ENCODE measurements around the gene HDAC3.

Gene HDAC3

DNA sequence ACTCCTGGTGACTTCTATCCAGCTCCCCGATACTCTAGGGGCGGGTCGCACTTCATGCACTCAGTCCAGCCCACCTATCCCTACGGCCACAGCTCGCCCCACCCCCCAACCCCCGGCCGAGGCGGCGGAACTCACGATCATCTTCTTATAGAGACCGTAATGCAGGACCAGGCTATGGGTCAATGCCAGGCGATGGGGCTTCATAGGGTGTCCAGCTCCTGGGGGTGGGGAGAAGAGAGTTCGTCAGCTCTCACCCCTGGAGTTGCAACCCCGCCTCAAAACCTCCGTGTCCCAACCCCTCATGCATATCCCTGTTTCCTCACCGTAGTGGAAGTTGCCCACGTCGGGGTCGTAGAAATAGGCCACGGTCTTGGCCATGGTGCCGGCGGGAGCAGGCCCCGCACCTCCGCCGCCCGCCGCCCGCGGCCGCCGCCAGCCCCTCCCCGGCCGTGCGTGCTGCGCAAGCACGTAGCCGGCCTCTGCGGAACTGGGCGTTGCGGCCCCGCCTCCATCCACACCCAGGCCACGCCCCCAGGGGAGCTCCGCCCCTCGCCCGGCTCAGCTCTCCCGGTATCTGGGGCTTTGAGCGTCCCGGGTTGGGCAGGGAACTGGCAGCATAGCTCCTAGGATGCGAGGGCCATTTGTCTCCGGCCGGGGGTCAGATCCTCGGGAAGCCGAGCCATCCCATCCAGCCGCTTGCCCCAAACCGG lies at the start of gene HDAC3, which contains the start of gene RELL2:
TSS of gene HDAC3 (minus strand) at position 437 of the 710 bp plus-strand sequence. CDS start at position 378, 59 bp downstream.
TSS of gene RELL2 (plus strand) at position 585 of the 710 bp plus-strand sequence. CDS start 1,229 bp downstream, outside the sequence.
- peak; percentile 89 for DNase-seq (ENCODE audit: low read depth)

DNA sequence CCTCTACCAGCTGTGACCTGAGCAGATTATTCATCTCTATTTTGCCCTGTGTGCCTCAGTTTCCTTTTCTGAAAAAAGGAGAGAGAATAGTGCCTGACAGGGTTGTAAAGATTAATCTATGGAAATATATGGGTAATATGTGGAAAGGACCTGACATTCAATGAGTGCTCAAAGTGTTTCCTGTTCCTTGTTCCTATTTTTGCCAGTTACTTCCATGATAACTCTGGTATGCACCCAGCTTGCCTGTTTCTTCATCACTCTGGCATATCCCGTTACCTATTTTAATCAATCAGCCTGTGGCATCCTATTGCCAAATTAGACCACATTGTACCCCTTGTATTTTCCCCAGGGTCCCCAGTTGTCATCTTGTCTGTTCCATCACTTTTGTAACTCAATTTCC lies 48.9 kb upstream of the HDAC3 start:
- no peak for DNase-seq (ENCODE audit: low read depth)

DNA sequence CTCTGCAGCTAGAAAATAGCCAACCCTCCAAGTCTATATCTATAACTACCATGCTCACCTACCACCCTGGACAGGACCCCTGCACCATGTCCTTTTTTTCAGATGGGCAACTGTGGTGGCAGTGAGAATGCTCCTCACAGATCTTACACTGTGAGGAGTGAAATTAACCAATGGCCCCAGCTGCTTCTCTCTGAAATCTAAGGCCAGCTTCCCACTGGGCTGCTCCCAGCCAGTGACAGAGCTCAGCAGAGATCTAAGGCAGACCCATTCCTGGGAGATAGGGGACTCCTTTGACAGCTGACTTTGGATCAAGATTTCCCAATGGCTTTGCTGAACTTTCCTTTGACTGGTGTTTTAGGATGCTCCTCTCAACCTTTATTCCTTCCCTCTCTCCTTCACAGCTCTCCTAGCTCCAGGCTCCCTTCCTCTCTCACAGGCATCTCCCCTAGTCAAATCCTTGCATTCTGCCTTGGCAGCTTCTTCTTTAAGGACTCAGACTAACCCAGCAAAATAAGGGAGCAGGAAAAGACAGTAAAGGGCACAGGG lies 47.0 kb upstream of the HDAC3 start:
- no peak for DNase-seq (ENCODE audit: low read depth)

DNA sequence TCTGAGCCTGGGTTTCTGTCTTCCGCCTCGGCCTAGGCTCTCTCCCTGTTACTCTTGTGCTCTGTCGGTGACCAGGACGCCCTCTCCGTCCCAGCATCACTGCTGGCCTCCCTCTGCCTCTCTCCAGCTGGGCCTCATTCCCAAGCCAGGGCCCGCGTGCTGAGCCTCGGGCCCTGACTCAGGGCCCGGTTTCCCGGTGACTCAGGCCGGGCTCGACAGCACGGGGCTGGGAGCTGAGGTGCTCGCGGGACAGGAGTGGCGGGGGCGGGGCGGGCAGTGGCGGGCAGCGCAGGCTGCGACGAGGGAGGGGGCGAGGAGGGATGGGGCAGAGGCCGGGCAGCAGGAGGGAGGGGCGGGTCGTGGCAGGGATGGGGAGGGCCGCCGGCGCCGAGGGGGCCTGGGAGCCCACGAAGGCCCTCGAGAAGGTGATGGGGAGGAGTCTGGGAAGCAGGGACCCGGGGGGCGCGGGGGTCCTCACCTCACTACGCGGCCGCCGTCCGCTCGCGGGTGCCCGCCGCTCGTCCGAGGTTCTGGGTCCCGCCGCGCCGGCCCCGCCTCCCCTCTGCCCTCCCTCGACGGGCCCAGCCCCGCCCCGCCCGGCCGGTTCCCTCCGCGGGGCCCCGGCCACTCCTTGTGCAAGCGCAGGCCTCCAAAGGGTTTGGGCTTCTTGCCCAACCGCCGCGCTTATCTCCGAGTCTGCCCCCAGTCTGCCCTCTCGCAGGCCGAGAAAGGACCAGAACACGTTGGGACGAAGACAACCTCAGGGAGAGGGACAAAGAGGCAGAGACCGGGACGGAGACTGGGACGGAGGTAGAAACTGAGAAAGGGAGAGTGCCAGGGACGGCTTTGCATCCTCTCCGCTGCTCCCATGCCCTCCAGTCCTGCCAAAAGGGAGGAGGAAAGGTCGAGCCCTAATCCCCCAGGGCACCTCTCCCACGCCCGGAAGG lies 45.3 kb upstream of the HDAC3 start, which contains the start of gene ARAP3:
TSS of gene ARAP3 (minus strand) at position 536 of the 947 bp plus-strand sequence. CDS start 1,744 bp downstream, outside the sequence.
- DNase-seq (ENCODE audit: low read depth), result no peak

DNA sequence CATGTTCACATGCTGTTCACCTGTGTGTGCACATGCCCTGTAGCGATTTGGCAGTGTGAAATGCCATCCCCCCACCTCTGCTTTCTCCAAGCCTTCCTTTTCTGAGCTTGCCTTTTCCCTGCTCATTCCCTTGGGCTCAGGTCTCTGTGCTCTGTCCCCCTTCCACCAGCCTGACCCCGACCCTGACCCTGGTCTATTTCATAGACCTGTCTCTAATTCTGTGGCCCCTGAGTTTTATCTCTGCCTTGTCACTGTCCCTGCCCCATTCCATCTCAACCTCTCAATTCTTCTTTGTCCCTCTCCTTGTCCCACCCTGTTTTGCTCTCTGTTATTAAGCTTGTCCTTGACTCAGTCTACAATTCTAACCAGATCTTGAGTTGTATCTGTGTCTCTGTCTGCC lies 44.6 kb upstream of the HDAC3 start:
- no peak for DNase-seq (ENCODE audit: low read depth)

DNA sequence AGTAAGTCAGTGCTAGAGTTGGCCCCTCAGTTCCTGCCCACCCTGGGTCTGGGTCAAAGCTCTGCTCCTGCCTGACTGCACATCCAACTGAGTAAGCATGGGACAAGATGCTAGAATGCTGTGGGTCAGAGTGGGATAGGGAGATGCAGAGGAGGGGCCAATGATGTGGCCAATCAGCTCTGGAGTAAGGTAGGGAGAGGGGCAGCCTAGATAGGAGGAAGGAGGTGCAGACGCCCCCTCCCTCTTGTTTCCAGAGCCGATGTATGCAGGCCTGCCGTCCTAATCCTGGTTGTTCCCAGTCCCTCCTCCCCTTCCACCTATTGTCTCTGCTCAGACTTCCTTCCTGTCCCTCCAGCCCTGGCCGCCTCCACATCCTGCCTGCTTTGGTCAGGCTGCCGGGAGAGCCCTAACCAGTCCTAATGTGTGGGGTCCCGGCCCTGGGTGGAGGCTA lies 44.1 kb upstream of the HDAC3 start:
- DNase-seq (ENCODE audit: low read depth), result no peak

DNA sequence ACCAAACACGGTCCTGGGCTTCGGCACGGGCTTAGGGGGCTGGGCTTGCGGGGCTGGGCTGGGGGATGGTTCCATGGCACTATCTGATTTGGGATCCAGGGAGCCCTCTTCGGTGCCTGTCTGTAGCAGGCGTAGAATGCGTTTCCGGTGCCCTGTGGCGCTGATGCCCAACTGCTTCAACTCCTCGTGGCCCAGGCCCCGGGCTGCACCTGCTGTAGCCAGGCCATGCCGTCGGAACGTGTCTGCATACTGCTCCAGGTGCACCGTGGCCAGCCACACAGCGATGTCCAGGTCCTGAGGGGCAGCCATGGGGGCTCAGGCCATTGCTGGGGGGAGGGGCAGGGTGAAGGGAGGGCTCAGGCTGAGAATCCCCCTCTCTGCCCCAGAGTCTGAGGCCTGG lies 43.5 kb upstream of the HDAC3 start:
- DNase-seq (ENCODE audit: low read depth), result no peak

DNA sequence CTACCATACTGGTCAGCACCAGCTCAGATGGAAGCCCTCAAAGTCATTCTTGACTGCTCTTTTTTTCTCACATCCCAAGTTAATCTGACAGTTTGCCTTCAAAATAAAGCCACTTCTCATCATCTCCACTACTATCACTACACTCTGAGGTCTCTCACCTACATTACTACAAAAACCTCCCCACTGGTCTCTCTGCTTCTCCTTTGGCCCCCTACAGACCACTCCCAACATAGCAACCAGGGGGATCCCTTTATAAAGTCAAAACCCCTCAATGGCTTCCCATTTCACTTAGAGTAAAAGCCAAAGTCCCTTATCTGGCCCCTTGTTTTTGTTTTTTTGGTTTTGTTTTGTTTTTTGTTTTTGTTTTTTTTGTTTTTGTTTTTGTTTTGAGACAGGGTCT lies 40.8 kb upstream of the HDAC3 start:
- no peak for DNase-seq (ENCODE audit: low read depth)

DNA sequence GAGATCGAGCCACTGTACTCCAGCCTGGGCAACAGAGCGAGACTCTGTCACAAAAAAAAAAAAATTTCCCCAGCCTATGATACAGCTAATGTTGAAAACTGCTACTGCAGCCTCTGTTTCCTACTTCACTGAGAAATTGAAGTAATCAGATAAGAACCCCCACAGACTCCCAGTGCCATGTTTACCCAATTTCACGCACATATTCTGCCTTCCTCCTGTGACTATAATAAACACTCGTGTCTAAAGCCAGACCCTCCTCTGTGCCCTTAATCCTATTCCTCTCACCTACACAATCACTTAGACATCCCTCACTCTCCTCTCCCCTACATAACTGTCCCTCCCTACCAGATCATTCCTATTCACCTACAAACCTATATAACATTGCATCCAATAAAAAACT lies 39.0 kb upstream of the HDAC3 start:
- DNase-seq (ENCODE audit: low read depth), result no peak

DNA sequence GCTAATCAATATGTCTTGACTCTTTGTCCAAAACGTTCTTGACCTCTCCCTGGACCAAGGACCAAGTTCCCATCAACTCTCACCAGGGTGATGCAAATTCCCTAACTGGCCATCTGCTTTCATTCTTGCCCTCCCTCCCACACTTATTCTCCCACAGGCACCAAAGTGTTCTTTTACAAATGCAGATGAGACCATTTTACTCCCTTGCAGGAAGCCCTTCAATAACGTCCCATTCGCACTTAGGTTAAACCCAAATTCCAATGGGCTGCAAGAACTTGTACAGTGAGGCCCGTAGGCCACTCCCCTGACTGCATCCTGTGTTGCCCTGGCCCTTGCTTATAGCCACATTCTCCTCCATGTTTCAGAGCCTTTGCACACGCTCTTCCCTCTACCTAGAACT lies 38.1 kb upstream of the HDAC3 start:
- DNase-seq (ENCODE audit: low read depth), result no peak

DNA sequence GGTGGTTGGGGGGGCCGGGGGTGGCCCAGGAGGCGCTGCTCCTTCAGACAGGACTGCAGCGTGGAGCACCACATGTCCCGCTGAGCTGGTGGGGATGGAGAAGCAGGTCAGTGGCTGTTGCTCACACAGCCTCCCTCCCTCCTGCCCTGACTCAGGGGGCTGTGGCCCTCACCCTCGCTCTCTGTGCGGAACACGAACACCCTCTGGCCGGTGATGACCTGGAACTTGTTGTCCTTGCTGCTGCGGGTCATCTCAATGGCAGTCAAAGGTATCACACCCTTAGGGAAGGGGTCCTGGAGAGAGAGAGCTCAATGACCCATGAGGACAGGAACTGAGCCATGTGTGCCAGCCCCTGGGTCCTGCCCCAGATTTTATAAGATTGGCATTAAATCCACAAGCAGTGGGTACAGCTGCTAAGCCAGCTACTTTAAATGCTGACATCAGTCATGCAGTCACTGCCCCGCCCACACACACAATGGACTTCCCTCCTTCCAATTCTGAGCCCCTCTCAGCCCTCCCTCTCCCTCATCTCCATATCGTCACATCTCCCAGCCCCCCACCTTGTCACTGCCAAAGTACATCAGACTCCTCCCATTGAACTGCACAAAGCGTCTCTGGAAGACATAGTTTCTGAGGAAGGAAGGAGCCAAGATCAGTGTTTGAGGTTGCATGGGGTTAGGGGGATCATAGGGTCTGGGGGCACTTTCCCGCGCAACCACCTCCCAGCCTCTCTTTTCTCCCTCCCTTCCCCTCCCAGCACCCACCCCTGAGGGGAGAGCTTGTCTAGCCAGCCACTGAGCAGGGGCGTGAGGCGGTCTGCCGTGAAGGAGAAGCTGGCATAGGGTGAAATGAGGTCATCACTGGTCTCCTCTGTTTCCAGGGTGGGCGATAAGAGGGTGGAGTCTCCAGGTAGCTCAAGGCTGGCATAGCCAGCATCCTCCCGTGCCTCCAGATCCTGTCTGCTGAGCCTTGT lies 36.5 kb upstream of the HDAC3 start:
- DNase-seq (ENCODE audit: low read depth), result no peak

DNA sequence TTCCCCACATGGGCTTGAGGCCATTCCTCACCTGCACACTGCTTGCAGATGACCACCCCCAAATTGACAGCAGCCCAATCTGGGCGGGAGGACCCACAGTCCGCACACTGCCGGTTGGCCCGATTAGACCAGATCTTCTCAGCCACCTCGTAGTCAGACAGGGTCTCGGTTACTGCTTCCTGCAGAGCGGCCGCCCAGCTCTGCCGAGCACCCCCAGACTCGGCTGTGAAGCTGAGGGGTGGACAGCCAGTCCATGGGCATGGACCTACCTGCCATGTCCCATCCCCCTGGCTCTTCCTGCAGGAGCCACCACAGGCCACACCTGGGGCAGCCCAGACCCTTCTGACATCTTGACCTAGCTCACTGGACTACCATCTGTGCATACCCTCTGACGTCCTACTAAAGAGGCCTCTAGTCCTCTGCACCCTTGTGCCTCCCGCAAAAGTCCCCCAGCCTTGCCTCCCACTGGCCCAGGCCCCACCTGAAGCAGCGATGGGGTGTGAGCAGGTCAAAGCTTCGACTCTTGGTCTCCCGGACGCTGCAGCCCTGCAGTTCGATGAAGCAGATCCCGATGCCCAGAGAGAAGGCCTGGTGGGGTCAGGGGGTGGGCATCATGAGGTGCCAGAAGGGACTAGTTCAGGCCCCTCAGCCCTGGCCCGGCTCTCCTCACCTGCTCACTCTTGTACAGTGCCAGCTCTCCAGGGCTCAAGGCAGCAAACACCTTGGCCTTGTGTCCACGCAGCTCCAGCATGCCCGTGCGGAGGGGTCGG lies 35.6 kb upstream of the HDAC3 start:
- DNase-seq (ENCODE audit: low read depth), result no peak

DNA sequence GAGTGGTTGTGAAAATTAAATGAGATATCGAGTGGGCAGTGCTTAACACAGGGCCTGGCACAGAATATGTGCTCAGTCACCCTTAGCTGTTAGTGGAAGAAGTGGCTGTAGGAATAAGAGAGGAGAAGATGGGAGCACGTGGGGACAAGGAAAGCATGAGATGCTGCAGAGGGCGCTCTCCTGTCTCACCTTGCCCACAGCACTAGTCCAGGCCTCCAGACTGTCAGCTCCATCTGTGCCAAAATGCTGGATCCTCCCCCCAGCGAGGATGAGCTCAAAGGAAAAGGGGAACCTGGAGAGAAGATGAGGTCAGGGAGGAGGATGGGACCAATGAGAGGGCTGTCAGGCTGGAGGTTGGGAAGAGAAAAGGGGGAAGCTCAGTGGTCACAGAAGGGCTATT lies 32.9 kb upstream of the HDAC3 start:
- no peak for DNase-seq (ENCODE audit: low read depth)

DNA sequence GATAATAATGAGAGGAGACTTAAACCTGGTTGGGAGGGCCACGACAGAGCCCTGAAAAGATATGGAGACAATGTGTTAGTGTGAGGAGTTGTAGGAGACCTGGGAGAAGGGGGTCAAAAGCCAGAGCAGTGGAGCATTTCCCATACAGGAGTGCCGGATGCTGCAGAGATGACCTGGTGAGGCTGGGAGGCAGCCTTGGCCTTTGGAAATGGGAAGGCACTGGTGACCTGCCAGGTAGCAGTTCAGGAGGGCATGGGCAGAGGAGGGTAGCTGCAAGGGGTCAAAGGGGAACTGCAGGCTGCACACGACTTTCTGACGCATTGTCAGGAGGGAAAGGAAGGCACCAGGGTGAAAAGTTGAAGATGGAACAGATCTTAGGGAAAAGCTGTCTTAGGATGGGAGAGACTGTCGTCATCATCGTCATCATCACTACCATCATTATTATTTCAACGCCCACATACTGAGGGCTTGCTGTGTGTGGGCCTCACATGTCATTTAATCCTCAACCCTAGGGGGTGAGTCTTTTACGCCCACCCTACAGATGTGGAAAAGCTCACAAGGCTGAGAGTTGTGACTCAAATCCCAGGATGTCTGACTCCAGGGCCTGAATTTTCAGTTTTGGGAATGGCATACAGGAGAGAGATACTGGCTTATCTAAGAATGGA lies 32.1 kb upstream of the HDAC3 start:
- DNase-seq (ENCODE audit: low read depth), result no peak

DNA sequence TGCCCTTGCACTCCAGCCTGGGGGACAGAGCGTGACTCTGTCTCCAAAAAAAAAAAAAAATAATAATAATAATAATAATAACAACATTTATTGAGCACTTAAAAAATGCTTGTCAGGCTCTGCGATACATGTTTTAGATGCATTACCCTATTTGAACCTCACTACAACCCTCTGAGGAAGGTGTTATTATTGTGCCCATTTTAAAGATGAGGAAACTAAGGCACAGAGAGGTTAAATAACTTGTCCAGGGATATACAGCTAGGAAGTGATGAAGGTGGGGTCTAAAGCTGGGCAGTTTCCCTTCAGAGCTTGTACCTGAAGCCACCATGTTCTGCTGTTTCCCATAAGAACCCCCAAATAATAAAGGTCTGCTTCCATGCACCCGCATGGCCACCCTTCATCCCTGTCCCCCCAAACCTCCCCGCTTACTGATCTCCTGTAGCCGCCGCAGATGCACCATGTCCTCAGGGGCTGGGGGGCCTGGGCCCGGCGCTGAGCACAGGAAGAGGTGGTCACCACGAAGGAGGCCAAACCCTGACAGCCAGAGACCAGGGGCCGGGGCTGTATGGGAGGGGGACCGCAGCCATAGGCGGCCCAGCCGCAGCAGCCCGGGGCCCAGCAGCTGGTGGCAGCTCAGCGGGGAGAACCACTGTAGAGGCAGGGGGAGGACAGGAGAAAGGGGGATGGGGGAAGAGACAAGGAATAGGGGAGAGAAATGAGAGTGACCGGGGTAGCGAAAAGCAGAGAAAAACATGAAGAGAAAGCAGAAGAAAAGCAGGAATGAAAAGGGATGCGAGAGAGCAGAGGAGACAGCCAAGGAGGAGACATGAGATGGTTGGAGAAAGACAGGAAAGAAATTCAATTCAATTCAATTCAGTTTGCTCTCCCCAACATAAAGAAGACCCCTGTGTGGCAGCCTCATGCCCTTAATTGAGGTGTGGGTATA lies 29.6 kb upstream of the HDAC3 start:
- no peak for DNase-seq (ENCODE audit: low read depth)

DNA sequence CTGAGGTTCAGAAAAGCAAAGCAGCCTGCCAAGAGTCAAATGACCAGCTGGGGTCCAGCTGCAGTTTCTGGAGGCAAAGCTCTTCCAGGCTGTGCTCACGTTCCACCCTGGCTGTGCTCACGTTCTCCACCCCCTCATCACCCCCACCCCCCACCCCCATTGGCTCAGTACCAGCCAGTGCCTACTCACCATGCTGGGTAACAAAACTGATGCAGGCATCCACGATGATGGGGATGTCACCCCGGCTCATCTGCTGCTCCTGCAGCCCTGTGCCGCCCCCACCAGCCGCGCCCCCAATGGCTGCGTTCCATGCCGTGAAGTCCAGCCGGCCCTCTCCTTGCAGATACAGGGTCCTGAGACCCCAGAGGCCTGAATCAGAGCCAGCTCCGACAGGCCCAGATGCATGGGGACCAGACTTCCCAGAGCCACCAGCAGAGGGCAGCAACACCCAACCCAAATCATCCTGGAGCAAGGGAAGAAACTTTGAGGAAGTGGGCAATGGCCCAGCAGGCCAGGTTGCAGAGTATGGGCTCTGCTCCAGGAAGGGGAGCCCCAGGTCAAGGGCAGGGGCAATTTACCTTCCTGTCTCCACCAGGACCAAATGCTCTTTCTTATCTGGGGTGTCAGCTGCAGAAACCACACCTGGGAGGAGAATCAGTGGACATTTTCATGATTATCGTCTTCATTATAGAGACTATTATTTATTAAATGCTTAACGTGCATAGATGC lies 28.2 kb upstream of the HDAC3 start:
- DNase-seq (ENCODE audit: low read depth), result peak; percentile 62

DNA sequence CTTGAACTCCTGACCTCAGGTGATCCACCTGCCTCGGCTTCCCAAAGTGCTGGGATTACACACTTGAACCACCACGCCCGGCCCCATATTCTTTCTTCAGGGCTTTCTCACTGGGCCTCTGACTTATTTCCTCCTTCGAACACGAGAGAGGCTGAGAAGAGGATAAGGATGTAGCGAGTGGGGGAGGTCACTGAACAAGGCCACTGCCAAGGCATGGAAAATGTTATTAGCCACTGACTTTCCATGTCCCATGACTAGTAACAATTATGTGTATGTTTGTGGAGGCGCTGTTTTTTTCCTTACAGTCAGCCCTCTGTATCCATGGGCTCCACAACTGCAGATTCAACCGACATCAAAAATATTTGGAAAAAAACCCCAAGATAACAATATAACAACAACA lies 26.9 kb upstream of the HDAC3 start:
- no peak for DNase-seq (ENCODE audit: low read depth)

DNA sequence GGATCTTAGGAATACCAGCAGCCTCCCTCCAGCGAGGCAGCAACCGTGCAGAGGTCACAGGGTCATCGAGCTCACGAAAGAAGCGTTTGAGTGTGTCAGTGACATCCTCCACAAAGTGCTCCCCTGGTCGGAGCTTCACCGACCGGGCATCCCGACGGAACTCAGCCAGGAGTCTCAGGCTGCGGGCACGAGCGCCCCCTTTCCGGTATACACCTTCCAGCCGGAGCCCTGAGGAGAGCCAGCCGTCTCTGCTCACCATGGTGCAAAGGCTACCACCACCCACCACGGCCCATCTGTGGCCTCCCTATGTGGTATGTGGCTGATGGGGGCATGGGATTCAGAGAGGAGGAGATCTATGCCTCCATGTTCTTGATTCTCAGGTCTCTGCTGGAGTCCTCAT lies 25.4 kb upstream of the HDAC3 start:
- no peak for DNase-seq (ENCODE audit: low read depth)

Data from stimulated activated CD8-positive, alpha-beta memory T cell treated with anti-CD3 and anti-CD28 coated beads, Interleukin-15, amount 100 ng/mL, for 1 hour (primary cell).